GM21576 (cell line): ENCODE data around the gene SPOUT1.
A peak's percentile ranks its signal among the peaks of the same experiment; 100 is the strongest.
"Not testable (repeated sequence)": the region's sequence is repeated elsewhere in the genome, so short reads cannot be mapped to it uniquely, and the experiment has no call there.

Experiments used
- ATAC-seq: cut with Tn5 transposase; IDR thresholded peaks from one replicate; pipeline ENCODE4 v1.9.1; 2021; ENCODE audit warnings: mild to moderate bottlenecking, moderate library complexity; ENCODE audit not compliant: unreplicated experiment

SPOUT1 gene, protein sequence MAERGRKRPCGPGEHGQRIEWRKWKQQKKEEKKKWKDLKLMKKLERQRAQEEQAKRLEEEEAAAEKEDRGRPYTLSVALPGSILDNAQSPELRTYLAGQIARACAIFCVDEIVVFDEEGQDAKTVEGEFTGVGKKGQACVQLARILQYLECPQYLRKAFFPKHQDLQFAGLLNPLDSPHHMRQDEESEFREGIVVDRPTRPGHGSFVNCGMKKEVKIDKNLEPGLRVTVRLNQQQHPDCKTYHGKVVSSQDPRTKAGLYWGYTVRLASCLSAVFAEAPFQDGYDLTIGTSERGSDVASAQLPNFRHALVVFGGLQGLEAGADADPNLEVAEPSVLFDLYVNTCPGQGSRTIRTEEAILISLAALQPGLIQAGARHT

DNA sequence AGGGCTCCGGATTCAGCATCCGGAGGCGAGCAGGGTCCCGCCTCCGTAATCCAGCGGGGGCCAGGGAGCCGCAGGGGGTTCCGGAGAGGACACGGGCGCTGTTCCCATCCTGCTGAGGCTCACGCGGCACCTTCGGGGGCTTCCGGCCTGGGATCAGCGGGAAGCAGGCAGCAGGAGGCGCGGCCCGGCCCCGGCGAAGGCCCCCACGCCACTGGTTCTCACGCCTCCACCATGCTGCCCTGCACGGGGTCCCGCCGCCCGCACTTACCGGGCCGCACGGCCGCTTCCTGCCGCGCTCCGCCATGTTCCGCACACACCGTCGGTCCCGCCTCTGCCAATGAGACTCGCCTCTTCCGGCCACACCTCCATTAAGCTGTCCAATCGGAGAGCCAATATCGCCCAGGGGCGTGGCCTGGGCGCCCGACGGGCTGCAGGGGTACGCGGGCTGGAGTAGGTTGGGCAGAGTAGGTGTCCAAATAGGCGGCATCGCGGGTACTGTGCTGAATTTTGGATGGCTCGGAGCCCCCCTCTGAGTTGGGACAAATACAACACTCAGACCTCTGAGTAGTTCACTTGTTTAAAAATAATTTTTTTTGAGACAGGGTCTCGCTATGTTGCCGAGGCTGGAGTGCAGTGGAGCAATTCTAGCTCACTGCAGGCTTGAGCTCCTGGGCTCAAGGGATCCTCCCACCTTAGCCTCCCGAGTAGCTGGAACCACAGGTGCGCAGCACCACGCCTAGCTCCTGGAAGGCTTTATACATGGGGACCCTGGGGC lies at the start of gene SPOUT1:
SPOUT1 (minus strand) TSS at position 318 of the 775 bp plus-strand sequence; CDS start at position 304, 14 bp downstream.
- peak; percentile 96 for ATAC-seq

DNA sequence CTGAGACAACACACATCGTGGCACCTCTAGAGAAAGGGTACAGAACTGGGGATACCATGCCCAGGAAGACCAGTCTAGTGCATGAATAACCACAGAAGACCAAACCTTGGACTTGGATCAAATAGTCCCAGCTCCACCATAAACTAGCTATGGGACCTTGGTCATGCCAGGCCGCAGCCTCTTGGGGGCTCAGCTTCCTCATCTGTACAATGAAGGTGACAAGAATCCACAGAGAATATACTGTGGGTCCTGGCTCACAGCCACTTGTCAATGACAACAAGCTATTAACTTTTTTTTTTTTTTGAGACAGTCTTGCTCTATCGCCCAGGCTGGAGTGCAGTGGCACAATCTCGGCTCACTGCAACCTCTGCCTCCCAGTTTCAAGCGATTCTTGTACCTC lies 48.3 kb upstream of the SPOUT1 start:
- no peak for ATAC-seq

DNA sequence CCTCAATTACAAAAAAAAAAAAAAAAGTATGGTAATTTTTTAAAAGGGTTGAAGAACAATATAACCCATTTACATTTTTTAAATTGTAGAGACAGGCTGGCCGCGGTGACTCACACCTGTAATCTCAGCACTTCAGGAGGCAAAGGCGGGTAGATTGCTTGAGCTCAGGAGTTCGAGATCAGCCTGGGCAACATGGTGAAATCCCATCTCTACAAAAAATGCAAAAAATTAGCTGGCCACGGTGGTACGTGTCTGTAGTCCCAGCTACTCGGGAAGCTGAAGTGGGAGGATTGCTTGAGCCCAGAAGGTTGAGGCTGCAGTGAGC lies 41.3 kb upstream of the SPOUT1 start:
- ATAC-seq: not testable (repeated sequence)

DNA sequence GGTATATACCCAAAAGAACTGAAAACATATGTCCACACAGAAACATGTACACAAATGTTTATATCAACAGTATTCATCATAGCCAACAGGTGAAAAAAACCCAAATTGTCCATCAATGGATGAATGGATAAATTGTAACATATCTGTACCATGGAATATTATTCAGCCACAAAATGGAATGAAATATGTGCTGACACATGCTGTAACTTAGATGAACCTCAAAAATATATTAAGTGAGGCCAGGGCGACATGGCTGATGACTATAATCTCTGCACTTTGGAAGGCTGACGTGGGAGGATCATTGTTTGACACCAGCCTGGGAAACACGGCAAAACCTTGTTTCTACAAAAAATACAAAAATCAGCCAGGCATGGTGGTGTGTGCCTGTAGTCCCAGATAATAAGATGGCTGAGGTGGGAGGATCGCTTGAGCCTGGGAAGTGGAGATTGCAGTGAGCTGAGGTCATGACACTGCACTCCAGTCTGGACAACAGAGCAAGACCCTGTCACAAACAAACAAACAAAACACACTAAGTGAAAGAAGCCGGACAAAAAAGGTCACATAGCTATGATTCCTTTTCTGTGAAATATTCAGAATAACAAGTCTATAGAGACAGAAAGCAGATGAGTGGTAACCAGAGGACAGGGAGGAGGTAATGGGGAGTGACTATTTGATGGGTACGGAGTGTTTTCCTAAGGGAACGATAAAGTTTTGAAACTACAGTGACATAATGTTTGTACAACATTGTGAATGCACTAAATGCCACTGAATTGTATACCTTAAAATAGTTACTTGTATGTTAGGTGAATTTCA lies 40.7 kb upstream of the SPOUT1 start:
- no peak for ATAC-seq

DNA sequence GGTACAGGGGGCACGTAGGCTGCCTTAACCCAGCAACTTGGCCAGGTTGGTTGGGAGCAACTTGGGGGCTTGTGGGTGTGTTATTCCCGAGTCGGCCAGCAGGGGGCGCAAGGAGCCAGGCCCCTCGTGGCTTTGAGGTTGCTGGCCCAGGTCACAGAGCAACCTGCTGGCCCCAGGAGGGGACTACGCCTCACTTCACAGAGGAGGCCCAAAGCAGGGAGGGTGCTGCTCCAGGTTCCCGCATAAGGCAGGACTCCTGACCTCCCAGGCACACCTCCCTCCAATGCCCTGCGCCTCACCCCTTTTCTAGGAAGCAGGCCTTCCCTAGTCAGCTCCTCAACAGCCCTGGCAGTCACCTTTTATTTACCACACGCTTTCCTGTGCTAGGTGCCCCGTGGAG lies 34.1 kb upstream of the SPOUT1 start:
- peak; percentile 53 for ATAC-seq

DNA sequence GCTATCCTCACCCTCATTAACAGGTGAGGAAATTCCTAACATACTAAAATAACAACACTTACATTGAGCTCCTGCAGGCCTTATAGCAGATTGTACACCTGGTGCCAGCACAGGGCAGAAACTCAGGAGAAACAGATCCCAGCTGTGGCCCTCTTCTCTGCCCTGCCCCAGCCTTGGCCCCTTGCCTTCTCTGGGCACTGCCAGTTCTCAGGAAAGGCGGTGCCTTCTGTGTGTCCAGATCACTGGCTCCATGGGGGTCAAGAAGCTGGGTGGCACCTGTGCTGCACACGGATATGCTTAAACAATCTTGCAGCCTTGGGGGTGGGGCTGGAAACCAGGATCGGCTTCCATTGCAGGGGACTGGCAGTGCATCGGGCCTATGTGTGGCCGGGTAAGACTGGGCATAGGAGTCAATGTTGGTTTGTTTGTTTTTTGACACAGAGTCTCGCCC lies 32.8 kb upstream of the SPOUT1 start:
- no peak for ATAC-seq

DNA sequence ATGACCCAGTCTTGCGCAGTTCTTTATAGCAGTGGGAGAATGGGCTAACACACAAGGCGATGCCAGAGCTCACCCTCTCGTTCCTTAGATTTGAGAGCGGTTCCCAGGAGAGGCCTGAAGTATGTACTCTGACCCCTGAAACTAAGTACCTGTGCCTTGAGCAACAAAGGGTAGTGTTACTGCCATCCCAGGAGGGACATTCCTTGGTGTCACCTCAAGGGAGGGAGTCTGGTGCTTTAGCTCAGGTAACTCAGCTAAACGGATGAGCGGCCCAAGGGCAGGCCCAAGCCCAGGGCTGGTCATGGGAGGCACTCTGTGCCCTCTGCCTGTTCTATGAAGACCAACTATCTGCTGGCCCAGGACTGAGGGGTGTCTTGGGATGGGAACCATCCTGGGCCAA lies 31.9 kb upstream of the SPOUT1 start:
- ATAC-seq: no peak

DNA sequence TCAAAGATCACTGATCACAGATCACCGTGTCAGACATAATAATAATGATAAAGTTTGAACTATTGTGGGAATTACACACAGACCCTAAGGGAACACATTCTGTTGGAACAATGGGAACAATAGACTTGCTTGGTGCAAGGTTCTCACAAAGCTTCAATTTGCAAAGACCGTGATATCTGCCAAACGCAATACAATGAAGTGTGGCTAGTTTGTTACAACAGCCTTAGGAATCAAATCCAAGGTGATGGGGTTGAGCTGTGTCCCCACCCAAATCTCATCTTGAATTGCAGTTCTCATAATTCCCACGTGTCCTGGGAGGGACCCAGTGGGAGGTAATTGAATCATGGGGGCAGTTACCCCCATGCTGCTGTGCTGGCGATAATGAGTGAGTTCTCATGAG lies 31.3 kb upstream of the SPOUT1 start:
- ATAC-seq: no peak

DNA sequence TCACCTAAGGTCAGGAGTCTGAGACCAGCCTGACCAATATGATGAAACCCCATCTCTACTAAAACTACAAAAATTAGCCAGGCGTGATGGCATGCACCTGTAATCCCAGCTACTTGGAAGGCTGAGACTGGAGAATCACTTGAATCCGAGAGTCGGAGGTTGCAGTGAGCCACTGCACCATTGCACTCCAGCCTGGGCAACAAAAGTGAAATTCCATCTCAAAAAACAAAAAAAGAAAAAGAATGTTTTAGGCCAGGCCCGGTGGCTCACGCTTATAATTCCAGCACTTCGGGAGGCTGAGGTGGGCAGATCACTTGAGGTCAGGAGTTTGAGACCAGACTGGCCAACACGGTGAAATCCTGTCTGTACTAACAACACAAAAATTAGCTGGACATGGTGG lies 28.9 kb upstream of the SPOUT1 start:
- not testable (repeated sequence) for ATAC-seq

DNA sequence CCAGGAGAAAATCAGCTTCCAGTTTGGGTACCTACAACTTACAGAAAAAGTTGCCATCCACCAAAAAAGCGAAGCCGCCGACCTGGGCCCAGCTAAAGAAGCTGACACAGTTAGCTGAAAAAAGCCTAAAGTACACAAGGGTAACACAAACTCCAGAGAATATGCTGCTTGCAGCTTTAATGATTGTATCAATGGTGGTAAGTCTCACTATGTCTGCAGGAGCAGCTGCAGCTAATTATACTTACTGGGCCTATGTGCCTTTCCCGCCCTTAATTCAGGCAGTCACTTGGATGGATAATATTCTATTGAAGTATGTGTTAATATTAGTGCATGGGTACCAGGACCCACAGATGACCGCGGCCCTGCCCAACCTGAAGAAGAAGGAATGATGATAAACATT lies 24.9 kb upstream of the SPOUT1 start:
- ATAC-seq: not testable (repeated sequence)

DNA sequence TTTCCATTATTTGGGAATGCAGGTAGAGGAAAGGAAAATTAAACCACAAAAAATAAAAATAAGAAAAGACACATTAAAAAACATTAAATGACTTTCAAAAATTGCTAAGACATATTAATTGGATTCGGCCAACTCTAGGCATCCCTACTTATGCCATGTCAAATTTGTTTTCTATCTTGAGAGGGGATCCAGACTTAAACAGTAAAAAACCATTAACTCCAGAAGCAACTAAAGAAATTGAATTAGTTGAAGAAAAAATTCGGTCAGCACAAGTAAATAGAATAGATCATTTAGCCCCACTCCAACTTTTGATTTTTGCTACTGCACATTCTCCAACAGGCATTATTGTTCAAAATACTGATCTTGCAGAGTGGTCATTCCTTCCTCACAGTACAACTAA lies 23.1 kb upstream of the SPOUT1 start:
- not testable (repeated sequence) for ATAC-seq

DNA sequence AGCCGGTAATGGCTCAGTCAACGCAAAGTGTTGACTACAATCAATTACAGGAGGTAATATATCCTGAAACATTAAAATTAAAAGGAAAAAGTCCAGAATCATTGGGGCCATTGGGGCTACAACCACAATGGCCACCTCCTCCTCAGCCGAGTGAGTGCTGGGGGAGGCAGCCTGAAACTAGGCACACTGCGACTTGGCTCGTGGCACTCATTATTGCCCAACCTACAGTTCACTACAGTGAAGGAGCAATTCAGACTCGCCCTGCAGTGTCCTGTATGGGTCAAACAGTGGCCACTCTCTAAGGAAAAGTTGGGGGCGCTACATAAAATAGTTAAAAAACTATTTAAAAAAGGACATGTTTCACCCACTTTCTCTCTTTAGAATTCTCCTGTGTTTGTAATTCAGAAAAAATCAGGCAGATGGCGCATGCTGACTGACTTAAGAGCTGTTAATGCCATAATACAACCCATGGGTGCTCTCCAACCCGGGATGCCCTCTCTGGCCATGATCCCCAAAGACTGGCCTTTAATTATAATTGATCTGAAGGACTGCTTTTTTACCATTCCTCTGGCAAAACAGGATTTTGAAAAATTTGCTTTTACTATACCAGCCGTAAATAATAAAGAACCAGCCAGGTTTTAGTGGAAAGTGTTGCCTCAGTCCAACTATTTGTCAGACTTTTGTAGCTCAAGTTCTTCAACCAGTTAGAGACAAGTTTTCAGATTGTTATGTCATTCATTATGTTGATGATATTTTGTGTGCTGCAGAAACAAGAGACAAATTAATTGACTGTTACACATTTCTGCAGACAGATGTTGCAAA lies 22.4 kb upstream of the SPOUT1 start:
- ATAC-seq: not testable (repeated sequence)

DNA sequence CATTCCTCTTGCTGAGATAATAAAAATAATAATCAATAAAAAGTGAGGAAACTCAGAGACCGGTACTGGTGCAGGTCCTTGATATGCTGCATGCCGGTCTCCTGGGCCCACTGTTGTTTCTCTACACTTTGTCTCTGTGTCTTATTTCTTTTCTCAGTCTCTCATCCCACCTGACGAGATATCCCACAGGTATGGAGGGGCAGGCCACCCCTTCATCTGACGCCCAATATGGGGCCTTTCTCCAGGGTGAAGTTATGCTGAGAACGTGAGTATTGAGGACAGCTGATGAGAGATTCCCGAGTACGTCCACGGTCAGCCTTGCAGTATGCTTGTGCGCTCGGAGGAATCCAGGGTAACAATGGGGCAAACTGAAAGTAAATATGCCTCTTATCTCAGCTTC lies 21.4 kb upstream of the SPOUT1 start:
- ATAC-seq: not testable (repeated sequence)

DNA sequence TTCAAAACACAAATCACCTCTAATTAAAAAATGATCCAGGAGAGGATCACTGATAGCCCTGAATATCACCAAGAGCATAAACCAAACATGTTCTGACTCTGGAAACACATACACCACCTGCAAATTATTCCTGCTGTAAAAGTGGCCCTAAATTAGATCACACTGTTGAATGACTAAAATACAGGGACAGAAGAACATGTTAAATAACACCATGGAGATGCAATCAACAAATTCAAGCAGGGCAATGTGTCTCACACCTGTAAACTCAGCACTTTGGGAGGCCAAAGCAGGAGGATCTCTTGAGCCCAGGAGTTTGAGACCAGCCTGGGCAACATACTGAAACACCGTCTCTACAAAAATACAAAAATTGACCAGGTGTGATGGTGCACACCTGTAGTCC lies 18.2 kb upstream of the SPOUT1 start:
- ATAC-seq: no peak

DNA sequence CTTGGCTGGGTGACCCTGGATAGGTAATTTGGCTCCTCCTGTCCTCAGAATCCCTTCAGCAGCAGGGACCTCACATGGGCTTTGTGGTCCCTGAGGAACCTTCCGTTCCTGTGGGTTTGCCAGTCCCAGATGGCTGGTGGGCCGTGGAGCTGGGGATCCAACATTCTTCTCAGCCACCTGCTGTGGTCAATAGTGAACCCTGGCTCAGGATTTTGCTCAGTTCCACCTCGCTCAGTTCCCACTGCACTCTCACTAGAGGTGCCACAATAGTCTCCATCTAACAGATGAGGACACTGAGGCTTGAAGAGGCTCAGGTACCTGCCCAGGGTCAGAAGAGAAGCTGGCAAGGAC lies 17.1 kb upstream of the SPOUT1 start:
- no peak for ATAC-seq

DNA sequence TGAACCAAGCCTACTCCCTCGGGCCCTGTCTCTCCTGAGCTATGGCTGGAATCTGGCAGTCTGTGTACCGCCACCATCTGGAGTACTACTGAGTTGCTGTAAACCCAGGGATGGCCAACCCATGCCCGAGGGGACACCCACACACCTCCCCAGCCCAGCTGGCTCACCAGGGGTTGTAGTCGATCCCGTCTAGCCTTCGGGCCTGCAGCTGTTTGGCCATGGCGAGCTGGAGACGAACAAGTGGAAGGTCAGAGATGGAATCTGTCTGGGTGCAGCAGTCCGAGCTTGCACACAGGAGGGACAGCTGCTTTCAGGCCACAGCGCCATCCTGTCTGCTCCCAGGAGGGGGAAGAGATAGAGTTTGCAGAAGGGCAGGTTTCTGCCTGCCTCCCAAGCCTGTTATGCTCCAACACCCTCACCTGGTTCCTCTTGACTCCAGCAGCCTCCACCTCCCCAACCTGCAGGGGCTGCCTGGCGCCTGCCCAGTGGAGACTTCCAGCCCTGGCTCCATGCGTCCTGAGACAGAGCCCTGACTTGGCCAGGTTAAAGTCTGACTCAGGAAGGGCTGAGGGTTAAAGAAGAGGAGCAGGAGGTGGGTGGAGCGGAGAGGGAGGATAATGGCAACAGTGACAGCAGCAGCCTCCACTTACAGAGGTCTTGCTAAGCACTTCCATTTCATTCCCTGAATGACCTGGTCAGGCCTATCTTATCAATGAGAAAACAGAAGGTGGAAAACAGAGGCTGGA lies 15.8 kb upstream of the SPOUT1 start:
- no peak for ATAC-seq

DNA sequence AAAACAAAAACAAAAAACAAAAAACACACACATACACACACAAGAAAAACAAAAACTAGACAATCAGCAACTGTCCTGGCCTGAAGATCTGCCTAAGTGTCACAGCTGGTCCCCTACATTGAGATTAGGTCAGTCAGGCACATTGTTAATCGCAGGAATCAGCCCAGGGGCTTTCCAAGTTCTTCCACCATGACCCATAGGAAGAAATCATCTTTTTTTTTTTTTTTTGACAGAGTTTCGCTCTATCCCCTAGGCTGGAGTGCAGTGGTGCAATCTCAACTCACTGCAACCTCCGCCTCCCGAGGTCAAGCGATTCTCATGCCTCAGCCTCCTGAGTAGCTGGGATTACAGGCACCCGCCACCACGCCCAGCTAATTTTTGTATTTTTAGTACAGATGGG lies 13.6 kb upstream of the SPOUT1 start:
- ATAC-seq: not testable (repeated sequence)

DNA sequence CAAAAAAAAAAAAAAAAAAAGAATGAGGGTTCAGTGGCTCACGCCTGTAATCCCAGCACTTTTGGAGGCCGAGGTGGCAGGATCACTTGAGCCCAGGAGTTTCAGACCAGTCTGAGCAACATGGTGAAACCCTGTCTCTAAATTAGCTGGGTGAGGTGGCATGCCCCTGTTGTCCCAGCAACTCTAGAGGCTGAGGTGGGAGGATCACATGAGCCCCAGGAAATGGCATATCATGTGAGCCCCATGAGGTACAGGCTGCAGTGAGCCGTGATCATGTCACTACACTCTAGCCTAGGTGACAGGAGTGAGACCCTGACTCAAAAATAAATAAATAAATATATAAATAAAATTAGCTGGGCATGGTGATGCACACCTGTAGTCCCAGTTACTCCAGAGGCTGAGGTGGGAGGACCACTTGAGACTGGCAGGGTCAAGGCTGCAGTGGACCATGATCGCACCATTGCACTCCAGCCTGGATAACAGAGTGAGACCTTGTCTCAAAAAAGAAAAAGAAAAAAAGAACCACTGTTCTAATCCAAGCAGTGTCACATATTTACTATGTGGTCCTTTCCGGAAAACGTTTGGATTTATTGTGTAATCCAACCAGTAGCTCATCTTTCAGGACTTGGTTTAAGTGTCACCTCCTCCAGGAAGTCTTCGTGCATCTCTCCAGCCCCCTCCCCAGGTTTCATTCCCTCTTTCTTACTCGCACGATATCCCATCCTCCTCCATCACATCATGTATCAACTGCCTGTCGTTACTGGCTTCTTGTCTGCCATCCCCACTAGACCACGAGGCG lies 12.3 kb upstream of the SPOUT1 start:
- ATAC-seq: no peak

DNA sequence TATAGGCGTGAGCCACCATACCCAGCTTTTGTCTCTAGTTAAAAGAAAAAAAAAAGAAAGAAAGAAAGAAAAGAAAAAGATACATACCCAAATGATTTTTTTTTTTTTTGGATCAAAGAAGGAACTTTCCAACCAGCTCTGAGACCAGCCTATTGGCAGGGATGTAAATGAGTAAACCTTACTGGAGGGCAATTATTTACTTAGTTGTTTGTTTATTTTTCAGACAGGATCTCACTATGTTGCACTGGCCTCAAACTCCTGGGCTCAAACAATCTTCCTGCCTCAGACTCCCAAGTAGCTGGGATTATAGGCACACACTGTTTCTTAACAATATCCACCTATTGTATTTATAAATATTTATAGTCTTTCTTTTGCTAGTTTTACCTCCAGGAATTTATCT lies 10.9 kb upstream of the SPOUT1 start:
- no peak for ATAC-seq
